Measurements from ENCODE around the gene LRRC61.

LRRC61 gene

DNA sequence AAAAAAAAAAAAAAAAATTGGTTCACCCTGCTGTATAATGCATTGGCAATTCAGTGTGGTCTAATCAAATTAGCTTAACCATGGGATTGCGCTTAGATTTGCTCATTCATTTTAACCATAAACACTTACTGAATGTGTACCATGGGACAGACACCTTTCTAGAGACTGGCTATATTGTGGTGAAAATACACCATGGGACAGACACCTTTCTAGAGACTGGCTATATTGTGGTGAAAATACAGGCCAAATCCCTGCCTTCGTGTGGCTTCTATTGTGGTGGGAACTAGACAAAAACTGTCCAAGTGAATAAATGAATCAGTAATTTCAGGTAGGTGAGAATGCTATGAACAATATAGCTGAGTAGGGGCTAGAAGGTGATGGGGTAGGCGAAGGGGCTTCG is 35.3 kb downstream of the LRRC61 start:
- DNase-seq = no peak

DNA sequence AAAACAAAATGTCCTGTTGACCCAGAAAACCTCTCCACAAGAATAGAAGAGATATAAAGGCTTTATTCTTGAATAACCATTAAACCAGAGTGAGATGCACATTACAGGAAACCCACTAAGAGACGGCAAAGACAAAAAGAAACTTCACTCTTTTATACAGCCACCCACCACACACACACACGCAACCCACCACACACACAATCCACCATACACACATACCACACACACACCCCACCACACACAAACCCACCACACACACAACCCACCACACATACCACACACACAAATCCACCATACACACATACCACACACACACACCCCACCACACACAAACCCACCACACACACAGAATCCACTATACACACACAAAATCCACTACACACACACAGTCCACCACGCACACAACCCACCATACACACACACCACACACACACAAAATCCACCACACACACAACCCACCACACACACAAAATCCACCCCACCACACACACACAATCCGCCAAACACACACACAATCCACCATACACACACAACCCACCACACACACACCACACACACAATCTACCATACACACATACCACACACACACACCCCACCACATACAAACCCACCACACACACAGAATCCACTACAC is 36.0 kb downstream of the LRRC61 start:
- DNase-seq = no peak

DNA sequence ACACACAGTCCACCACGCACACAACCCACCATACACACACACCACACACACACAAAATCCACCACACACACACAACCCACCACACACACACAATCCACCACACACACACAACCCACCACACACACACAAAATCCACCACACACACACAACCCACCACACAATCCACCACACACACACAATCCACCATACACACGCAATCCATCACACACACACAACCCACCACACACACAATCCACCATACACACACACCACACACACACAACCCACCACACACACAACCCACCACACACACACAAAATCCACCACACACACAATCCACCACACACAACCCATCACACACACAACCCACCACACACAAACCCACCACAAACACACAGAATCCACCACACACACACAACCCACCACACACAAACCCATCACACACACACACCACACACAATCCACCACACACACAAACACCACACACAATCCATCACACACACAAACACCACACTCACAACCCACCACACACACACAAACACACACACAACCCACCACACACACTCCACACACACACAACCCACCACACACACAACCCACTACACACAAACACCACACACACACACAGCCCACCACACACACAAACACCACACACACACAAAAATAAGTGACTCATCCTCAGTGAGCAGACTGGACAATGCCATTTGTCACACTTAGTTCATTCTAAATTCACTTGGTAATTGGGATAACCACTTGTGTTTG is 36.6 kb downstream of the LRRC61 start:
- no peak for DNase-seq

DNA sequence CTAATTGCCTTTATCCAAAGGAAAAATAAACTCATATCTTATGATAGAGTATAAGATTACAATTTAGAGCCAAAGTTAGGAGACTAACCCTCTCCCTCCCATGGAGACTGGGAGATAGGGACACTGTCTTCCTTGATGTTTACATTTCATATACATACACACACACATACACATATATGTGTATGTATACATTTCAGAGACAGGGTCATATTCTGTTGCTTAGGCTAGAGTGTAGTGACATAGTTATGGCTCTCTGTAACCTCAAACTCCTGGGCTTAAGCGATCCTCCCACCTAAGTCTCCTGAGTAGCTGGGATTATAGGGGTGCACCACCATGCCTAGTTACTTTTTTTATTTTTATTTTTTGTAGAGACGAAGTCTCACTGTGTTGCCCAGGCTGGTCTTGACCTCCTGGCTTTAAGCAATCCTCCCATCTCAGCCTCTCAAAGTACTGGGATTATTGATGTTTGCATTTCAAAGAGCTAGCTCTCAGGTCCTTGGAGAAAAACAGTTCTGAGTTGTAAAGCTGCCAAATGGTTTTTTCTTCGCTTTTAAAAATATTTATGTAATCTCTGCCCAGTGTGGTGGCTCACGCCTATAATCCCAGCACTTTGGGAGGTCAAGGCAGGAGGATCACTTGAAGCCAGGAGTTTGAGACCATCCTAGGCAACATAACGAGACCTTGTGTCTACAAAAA is 37.4 kb downstream of the LRRC61 start:
- no peak for DNase-seq

DNA sequence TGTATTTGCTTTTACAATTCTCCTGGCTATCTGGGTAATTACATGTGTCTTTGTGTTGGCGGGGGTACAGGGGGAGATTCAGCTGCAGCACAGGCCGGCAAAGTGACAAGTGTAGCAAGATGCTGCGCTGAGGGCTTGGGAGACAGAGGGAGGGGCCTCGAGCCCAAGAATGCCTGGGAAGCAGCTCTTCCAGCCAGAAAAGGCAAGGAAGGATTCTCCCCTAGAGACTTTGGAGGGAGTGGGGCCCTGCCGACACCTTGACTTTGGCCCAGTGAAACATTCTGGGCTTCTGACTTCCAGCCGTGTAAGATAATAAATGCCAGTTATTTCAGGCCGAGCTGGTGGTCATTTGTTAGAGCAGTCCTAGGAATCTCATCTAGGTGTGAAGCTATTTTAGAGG is 38.2 kb downstream of the LRRC61 start:
- DNase-seq = no peak

DNA sequence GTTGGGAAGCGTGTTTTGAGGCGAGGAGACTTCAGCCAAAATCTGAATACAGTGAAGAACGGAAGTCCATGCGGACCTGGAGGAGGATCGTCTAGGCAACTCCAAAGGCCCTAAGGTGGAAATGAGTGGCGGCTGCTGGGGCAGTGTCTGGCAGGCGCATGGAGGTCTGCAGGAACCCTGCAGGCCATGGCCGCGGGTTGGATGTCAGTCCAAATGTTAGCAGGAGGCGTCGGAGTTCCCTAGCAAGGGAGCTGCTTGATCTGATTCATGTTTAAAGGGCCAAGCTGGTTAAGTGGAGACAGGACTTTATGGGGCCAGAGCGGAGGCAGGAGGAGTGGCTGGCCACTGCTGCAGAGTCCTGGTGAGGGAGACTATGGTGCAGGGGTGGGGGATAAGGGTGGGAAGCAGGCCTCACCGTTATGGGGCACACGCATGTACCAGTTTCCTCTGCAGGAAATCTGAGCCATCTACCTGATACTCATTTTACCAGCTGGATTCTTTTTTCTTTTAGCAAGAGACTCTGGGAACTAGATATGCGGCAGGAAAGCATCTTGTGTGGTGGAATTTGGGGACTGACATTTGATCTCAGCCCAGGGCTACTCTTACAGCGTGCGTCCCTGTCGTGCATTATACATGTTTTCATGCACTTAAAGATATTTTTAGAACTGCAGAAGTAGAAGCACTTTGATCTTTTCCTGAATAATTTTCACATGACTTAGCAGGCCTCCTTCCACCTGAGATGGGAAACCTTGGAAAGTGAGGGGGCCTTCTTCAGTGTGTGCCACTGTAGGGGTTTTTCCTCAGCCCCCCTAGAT is 38.9 kb downstream of the LRRC61 start:
- no peak for DNase-seq

DNA sequence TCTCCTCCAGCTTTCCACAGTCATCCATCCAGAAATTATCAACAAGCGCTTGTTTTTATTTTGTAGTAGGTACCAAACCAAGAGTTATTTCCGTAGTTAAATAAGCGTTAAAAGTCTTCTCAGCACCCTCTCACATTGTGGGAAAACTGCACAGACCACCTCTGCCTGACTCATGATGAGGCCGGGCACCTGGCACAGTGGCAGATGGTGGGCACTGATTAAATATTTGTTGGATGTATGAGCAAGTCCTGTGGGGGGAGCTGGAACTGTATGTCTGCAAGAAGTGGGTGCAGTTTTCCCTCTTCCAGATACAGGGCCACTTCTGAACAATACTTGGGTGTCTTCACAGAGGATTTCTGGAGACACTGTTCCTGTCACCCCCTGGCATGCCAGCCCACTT is 40.2 kb downstream of the LRRC61 start:
- no peak for DNase-seq

DNA sequence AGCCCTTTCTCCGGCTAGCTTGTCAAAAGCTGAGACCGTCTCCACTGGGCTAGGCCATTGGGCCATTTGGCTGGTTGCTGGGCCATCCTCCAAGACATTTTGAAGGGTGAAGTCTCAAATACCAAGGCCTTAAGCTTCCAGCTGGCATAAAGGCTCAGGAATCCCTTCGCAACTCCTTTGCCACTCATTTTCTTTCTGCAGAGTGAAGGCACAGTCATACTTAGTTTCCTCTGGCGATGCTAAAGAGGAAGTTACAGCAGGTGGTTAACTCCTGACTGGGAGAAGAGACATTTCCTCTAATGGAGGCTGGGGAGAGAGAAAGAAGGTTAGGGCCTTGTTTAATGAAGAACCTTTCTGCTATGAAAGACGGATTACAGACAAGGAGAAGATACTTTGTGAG is 40.7 kb downstream of the LRRC61 start:
- no peak for DNase-seq

DNA sequence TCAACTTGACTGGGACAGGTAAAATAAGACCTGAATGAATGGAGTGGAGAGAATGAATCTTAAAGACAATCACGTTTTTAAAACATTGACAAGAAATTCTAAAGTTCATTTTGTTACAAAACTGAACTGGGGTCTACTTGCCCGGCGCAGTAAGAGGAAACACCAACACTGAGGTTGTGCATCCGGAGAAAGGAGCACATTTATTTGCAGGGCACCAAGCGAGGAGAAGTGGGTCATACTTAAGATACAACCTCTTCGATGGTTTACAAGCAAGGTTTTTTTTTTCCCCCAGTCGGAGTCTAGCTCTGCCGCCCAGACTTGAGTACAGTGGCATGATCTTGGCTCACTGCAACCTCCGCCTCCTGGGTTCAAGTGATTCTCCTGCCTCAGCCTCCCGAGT is 42.0 kb downstream of the LRRC61 start:
- no peak for DNase-seq

DNA sequence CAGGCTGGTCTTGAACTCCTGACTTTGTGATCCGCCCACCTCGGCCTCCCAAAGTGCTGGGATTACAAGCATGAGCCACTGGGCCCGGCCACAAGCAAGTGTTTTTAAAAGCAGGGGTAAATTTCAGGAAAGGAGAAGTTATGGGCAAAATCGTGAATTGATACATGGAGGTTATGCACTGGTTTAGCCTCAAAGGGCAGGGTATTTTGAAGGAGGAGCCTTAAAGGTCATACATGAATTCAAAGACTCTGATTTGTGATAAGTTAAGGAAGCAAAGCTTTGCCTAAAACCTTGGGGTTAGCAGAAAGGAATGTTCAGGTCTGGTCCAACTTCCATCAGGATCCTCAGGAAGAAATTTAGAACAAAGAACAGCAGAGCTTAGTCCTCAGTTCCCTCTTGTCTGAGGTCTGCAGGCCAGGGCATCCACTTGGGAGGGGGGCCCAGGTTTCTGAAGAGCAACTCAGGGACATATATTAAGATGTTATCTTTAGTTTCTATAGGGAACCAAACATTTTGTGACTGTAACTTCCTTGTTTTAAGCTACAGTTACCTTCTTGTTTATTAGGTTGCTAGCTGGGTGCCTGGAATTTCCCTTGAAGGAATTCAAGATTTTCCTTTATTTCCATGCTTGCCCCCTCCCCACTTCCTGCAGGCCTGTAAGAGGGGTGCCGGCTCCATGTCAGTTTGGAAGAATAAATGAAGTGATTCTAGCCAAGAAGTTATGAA is 42.7 kb downstream of the LRRC61 start:
- no peak for DNase-seq

DNA sequence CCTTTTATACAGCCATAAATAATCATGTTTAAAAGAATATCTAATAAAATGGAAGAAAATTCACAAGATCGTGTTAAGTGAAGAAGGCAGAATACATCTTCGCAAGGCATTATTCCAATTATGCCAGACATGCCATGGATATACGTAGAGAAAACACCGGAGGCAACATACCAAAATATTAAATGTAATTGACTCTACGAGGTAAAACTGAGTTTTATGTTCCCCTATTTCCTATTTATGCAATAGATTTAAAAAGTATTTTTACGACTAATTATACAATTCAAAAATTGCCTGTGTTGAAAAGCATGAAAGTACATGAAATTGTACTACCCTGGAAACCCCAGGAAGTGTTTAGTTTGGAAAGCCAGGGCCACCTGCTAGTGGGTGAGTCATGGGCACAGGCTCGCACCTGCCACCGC is 44.5 kb downstream of the LRRC61 start:
- no peak for DNase-seq

DNA sequence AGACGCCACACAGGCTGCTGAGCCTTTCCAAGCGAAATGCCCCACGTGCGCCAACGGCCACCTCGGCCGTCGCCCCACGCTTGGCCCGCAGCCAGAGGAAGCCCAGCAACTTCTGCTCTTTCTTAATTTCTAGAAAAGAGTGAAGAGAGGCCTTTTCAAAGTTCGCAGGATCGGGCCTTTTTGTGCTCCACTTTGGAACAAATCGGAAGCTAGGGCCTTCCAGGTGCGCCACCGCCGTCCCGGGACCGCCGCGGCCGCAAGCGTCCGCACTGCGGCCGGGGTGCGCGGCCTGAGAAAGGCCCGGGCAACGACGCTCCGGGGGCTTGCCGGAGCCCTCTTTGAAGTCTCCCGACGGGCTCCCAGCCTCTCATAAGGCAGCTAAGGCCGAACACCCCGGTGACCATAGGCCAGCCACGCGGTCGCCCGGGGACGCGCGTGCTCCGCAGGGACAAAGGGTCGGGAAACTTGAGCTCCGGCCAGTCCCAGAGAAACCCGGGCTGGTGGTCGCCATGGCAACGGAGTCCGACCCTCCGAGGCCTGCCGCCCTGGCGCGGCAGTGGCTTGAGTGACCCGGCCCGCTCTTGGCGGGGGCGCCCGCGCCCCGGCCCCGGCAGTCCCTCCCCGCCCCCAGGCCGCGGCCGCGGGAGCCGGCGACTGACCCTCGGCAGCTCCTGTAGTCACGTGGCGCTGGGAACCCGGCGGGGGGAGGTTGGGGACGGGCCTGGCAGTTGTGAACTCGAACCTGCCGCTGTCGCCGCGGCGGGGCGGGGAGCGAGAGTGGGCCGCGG is 45.1 kb downstream of the LRRC61 start, which contains the start of gene REPIN1:
Gene REPIN1, plus strand, starts transcription at position 727 of the 788 bp plus-strand sequence. CDS start 890 bp downstream, outside the sequence.
- DNase-seq = peak; percentile 76

DNA sequence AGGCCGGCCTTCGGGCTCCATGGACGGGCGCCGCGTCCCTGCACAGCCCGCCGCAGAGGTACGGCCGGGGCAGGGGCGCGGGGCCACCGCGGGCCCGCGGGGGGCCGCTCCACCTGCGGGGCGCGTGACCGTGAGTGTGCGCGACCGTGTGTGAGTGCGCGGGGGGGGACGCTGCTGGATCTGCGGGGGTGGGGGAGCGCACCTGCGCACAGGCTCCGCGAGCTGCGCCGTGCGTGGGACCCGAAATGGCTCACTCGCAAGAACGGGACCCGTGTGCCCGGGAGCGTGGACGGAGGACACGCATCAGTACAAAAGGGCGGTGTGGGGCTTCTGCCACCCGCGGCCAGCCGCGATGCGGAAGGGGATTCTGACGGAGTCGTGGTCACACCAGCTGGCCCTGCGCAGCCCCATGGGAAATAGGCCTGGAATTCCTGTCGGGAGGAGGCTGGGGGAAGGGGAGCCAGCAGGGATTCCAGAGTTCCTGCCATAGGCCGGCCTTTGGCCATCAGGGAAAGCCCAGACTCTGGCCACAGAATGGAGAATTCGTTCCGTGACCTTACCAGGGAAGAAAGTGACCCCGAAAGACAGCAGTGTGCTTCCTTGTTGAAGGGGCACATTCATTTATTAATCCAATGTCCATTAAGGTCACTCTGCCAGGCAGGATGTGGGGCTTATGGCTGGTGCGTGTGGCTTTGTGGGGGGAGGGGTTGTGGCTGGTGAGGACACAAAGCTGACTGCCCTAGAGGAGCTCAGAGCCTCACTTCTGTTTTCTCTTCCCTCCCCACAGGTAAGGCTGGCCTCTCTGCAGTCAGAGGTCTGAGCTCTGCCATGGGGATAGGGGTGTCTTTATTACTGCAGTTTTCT is 46.0 kb downstream of the LRRC61 start:
- peak; percentile 15 for DNase-seq

DNA sequence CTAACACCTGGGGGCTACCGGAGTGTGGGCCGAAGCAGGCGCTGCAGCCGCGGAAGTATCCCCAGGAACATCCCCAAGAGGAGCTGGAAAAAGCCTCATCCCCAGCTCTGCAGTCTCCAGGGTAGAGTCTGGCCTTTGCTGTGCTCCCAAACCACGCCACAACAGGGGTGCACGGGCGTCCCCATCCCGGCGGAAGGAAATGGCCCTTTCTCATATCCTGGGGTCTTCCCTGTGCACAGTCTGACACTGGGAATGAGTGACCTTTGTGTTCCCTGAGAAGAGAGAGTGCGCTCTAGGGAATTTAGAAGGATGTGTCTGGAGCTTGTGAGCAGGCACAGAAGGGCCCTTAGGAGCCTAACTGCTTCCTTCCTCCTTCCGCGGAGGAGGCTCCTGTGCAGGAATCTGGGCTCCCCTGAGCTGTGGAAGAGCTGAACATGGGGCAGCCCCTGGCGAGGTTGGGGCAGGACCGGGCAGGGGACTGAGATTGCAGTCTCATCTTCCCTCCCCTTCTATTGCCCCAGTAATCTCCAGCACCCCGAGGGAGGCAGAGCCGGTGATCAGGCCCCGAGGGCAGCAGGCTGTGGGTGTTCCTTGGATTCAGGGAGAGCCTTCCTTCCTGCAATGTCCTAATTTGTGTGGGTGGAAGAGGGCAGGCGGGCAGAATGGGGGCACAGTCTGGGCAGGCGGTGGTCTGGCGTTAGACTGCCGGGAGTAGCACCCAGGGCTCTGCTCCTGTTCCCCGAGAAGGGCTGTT is 46.8 kb downstream of the LRRC61 start:
- no peak for DNase-seq

DNA sequence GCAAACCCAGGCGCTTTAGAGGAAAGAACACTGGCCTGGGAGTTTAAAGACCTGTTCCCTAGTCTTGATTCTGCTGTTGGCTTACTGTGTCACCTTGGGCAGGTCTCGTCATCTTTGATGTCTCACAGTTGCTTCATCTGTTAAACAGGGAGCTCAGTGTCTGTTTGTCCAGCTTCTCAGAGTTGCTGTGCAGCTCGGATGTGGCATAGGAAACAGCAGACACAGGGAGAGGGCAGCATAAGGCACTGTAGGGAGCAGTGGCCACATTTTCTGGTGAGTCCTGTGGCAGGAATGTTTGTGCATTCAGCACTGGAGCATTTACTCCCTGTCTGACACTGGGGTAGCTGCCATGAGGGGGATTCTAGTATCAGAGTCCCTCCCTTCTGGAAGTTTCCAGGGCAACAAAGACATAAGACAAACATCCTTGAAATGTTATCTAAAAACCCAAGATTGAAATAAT is 47.5 kb downstream of the LRRC61 start:
- no peak for DNase-seq

DNA sequence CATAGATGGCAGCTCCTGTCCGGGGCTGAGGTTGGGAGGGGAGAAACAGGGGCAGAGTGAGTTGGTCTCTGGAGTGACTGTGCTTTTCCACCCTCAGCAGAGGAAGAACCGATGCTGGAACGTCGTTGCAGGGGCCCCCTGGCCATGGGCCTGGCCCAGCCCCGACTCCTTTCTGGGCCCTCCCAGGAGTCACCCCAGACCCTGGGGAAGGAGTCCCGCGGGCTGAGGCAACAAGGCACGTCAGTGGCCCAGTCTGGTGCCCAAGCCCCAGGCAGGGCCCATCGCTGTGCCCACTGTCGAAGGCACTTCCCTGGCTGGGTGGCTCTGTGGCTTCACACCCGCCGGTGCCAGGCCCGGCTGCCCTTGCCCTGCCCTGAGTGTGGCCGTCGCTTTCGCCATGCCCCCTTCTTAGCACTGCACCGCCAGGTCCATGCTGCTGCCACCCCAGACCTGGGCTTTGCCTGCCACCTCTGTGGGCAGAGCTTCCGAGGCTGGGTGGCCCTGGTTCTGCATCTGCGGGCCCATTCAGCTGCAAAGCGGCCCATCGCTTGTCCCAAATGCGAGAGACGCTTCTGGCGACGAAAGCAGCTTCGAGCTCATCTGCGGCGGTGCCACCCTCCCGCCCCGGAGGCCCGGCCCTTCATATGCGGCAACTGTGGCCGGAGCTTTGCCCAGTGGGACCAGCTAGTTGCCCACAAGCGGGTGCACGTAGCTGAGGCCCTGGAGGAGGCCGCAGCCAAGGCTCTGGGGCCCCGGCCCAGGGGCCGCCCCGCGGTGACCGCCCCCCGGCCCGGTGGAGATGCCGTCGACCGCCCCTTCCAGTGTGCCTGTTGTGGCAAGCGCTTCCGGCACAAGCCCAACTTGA is 48.2 kb downstream of the LRRC61 start:
- DNase-seq = no peak

DNA sequence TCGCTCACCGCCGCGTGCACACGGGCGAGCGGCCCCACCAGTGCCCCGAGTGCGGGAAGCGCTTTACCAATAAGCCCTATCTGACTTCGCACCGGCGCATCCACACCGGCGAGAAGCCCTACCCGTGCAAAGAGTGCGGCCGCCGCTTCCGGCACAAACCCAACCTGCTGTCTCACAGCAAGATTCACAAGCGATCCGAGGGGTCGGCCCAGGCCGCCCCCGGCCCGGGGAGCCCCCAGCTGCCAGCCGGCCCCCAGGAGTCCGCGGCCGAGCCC is 48.8 kb downstream of the LRRC61 start:
- DNase-seq = no peak

DNA sequence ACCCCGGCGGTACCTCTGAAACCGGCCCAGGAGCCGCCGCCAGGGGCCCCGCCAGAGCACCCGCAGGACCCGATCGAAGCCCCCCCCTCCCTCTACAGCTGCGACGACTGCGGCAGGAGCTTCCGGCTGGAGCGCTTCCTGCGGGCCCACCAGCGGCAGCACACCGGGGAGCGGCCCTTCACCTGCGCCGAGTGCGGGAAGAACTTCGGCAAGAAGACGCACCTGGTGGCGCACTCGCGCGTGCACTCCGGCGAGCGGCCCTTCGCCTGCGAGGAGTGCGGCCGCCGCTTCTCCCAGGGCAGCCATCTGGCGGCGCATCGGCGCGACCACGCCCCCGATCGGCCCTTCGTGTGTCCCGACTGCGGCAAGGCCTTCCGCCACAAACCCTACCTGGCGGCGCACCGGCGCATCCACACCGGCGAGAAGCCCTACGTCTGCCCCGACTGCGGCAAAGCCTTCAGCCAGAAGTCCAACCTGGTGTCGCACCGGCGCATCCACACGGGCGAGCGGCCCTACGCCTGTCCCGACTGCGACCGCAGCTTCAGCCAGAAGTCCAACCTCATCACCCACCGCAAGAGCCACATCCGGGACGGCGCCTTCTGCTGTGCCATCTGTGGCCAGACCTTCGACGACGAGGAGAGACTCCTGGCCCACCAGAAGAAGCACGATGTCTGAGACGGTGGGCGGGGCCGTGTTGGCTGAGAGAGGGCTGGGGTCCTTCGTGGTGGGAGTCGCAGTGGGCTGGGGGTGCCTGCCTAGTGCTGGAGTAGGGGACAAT is 49.3 kb downstream of the LRRC61 start:
- DNase-seq = no peak
